Thoracic aorta (tissue), 2 donors: ENCODE results near the gene UGT1A8. TPM values are rescaled to one million over a fixed set of nuclear protein-coding genes. Genes with fewer than 3 reads are reported as not detected.

ENCODE experiments used
- ATAC-seq: fragments of 150-250 bp; one replicate; pipeline ENCODE4 v1.8.0; 2017; ENCODE audit warnings: low read depth; ENCODE audit not compliant: insufficient number of reproducible peaks, low FRiP score
- DNase-seq: peaks from one replicate; pipeline ENCODE4 v3.0.0-alpha.2; 2020; ENCODE audit warnings: low spot score
- H3K27ac ChIP-seq, 2 donors: fragments of 200-600 bp; sonication (generic); 1 replicate in 1 of 2; 2 replicates in 1 of 2; pipeline ENCODE4 v1.5.1; 2016; ENCODE audit warnings: mild to moderate bottlenecking in 2 of 2, moderate library complexity in 2 of 2
- H3K27me3 ChIP-seq: fragments of 200-600 bp; sonication (generic); replicated peaks from 2 replicates; pipeline ENCODE4 v1.6.0; 2016; ENCODE audit warnings: mild to moderate bottlenecking; ENCODE audit not compliant: insufficient read depth
- H3K36me3 ChIP-seq: fragments of 200-600 bp; sonication (generic); one replicate; pipeline ENCODE4 v1.5.1; 2016
- H3K4me1 ChIP-seq, 2 donors: fragments of 200-600 bp; sonication (generic); 1 replicate in 1 of 2; 2 replicates in 1 of 2; pipeline versions ENCODE4 v1.5.1 to v1.6.0; 2016; ENCODE audit warnings: low read depth in 2 of 2, mild to moderate bottlenecking in 1 of 2; ENCODE audit not compliant: control insufficient read depth in 1 of 2
- H3K4me3 ChIP-seq: fragments of 200-600 bp; sonication (generic); 2 replicates; pipeline ENCODE4 v1.5.1; 2016; ENCODE audit warnings: mild to moderate bottlenecking
- H3K9me3 ChIP-seq: fragments of 200-600 bp; sonication (generic); 2 replicates; pipeline ENCODE4 v1.5.1; 2016
- CTCF ChIP-seq: fragments of 200-600 bp; sonication (generic); IDR thresholded peaks from one replicate; pipeline ENCODE4 v1.5.1; 2019; ENCODE audit warnings: antibody characterized with exemption
- total RNA-seq, 2 donors: library from RNA; depleted of rRNA; stranded (reverse); fragments of >200 nt; gene quantifications; one replicate each; pipeline versions ENCODE4 v1.1.0 to v1.2.3, GENCODE V29; 2016

The UGT1A8 gene
- total RNA-seq, 2 donors from 2014 or later, result not detected

GRCh38 chr2:233756429-233757081 is 139.1 kb downstream of the UGT1A8 start:
- no peak for ATAC-seq
- Histone ChIP-seq H3K9me3 (no peaks in the 10 kb centered on the region), H3K4me1 (no peaks in the 10 kb centered on the region), H3K36me3 (no peaks in the 10 kb centered on the region), H3K27ac (no peak overlapping the region), H3K4me3 (no peak overlapping the region), H3K27me3 (no peaks in the 10 kb centered on the region)
- no peak for DNase-seq
- no peak for TF ChIP-seq CTCF

- H3K36me3 ChIP-seq, result no peaks in the 10 kb centered on the region
- DNase-seq (no peak), ATAC-seq (no peak)
- no peak for TF ChIP-seq CTCF
- no peak overlapping the region for H3K27ac ChIP-seq
- H3K9me3 ChIP-seq, result no peaks in the 10 kb centered on the region
- H3K4me3 ChIP-seq, result no peak overlapping the region
- no peaks in the 10 kb centered on the region for H3K4me1 ChIP-seq
- H3K27me3 ChIP-seq, result no peaks in the 10 kb centered on the region
Measured at GRCh38 chr2:233758141-233758540, 140.7 kb downstream of the UGT1A8 start.

GRCh38 chr2:233758849-233759248 is 141.4 kb downstream of the UGT1A8 start:
- Histone ChIP-seq H3K4me3 (no peak overlapping the region), H3K27me3 (no peaks in the 10 kb centered on the region), H3K9me3 (no peaks in the 10 kb centered on the region), H3K36me3 (no peaks in the 10 kb centered on the region), H3K4me1 (no peaks in the 10 kb centered on the region), H3K27ac (no peak overlapping the region)
- no peak for DNase-seq
- no peak for ATAC-seq
- no peak for TF ChIP-seq CTCF

- DNase-seq, result no peak
- no peaks in the 10 kb centered on the region for H3K27me3 ChIP-seq
- H3K4me3 ChIP-seq, result no peak within 1 kb of the TSS
- H3K4me1 ChIP-seq, result no peaks in the 10 kb centered on the region
- no peak within 1 kb of the TSS for H3K27ac ChIP-seq
- H3K36me3 ChIP-seq, result no peaks in the 10 kb centered on the region
- ATAC-seq, result no peak
- H3K9me3 ChIP-seq, result no peaks in the 10 kb centered on the region
- TF ChIP-seq CTCF, result no peak
Measured at GRCh38 chr2:233760043-233760442, 142.6 kb downstream of the UGT1A8 start, which contains the start of gene UGT1A1. TSS of gene UGT1A1 (plus strand) at chr2:233760270. CDS start at chr2:233760288, 18 bp downstream.

- Histone ChIP-seq H3K36me3 (no peaks in the 10 kb centered on the region), H3K27ac (no peak overlapping the region), H3K4me1 (no peaks in the 10 kb centered on the region), H3K4me3 (no peak overlapping the region), H3K27me3 (no peaks in the 10 kb centered on the region), H3K9me3 (no peaks in the 10 kb centered on the region)
- DNase-seq, result no peak
- TF ChIP-seq CTCF, result no peak
- no peak for ATAC-seq
Measured at GRCh38 chr2:233761040-233761769, 143.8 kb downstream of the UGT1A8 start.
